ENCODE measurements around the gene FAM13B. TPM values are rescaled to one million over a fixed set of nuclear protein-coding genes. Genes with fewer than 3 reads are reported as not detected.

The FAM13B gene
- total RNA-seq, 1 donor from 2014 or later, result 49.1 TPM

DNA sequence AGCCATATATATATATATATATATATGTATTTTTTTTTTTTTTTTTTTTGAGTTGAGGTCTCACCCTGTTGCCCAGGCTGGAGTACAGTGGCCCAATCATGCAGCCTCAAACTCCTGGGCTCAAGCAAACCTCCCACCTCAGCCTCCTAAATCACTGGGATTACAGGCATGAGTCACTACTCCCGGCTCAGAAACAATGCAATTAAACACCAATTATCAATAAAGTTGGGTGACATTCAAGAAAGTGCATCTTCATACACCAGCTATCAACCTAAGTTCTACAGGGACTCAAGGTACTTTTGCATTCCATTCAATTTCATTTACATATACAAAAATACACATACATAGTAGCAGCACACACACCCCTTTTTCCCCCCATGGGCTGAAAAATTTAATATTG lies 7.6 kb downstream of the FAM13B start:
- no peak for TF ChIP-seq CTCF (conservative IDR thresholded peaks at IDR 0.05)
- Mint-ChIP-seq H3K9me3 (peaks cover 3% of the 10 kb centered on the region), H3K27me3 (ENCODE audit: low read depth) (no peaks in the 10 kb centered on the region), H3K4me1 (peaks cover 37% of the 10 kb centered on the region), H3K4me3 (no peak overlapping the region), H3K36me3 (ENCODE audit: low read depth) (peaks cover 12% of the 10 kb centered on the region), H3K27ac (ENCODE audit: unreplicated experiment) (no peak overlapping the region)
- no peak for DNase-seq (ENCODE audit: low read depth, low spot score)

DNA sequence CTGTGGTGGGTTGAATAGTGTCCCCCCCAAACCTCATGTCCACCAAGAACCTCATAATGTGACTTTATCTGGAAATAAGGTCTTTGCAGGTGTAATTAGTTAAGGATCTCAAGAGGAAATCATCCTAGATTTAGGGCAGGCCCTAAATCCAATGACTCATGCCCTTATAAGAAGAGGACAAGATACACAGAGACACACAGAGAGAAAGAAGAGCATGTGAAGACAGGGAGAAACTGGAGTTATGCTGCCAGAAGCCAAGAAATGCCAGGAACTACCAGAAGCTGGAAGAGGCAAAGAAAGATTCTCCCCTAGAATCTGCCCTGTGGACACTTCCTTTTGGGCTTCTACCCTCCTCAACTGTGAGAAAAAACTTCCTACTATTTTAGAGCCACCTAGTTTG lies 8.8 kb downstream of the FAM13B start:
- no peak overlapping the region for H3K4me3 Mint-ChIP-seq
- no peak overlapping the region for H3K27ac Mint-ChIP-seq (ENCODE audit: unreplicated experiment)
- H3K36me3 Mint-ChIP-seq (ENCODE audit: low read depth), result peaks cover 12% of the 10 kb centered on the region
- no peak for DNase-seq (ENCODE audit: low read depth, low spot score)
- H3K27me3 Mint-ChIP-seq (ENCODE audit: low read depth), result no peaks in the 10 kb centered on the region
- TF ChIP-seq CTCF (conservative IDR thresholded peaks at IDR 0.05), result no peak
- H3K9me3 Mint-ChIP-seq, result peaks cover 3% of the 10 kb centered on the region
- H3K4me1 Mint-ChIP-seq, result peaks cover 29% of the 10 kb centered on the region

- Mint-ChIP-seq H3K27ac (ENCODE audit: unreplicated experiment) (no peak overlapping the region), H3K9me3 (peaks cover 3% of the 10 kb centered on the region), H3K27me3 (ENCODE audit: low read depth) (no peaks in the 10 kb centered on the region), H3K4me3 (no peak overlapping the region), H3K4me1 (peaks cover 29% of the 10 kb centered on the region), H3K36me3 (ENCODE audit: low read depth) (peaks cover 13% of the 10 kb centered on the region)
- no peak for TF ChIP-seq CTCF (conservative IDR thresholded peaks at IDR 0.05)
- DNase-seq (ENCODE audit: low read depth, low spot score), result no peak
Measured at GRCh38 chr5:138022912-138023311, 10.0 kb downstream of the FAM13B start.

DNA sequence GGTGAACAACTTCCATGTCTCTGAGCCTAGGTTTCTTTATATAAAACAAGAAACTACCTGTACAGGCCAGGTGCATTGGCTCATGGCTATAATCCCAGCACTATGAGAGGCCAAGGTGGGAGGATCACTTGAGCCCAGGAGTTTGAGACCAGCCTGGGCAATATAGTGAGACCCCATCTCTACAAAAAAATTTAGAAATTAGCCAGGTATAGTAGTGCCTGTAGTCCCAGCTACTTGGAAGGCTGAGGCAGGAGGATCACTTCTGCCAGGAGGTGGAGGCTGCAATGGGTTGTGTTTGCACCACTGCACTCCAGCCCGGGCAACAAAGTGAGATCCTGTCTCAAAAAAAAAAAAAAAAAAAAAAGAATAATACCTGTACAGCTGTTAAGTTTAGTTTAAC lies 11.1 kb downstream of the FAM13B start:
- H3K9me3 Mint-ChIP-seq, result no peaks in the 10 kb centered on the region
- TF ChIP-seq CTCF (conservative IDR thresholded peaks at IDR 0.05), result no peak
- H3K27ac Mint-ChIP-seq (ENCODE audit: unreplicated experiment), result no peak overlapping the region
- H3K4me1 Mint-ChIP-seq, result peaks cover 21% of the 10 kb centered on the region
- no peaks in the 10 kb centered on the region for H3K27me3 Mint-ChIP-seq (ENCODE audit: low read depth)
- no peak overlapping the region for H3K4me3 Mint-ChIP-seq
- no peak for DNase-seq (ENCODE audit: low read depth, low spot score)
- peaks cover 7% of the 10 kb centered on the region for H3K36me3 Mint-ChIP-seq (ENCODE audit: low read depth)

GRCh38 chr5:138018849-138019248 lies 14.0 kb downstream of the FAM13B start:
- TF ChIP-seq CTCF (conservative IDR thresholded peaks at IDR 0.05), result no peak
- H3K27ac Mint-ChIP-seq (ENCODE audit: unreplicated experiment), result no peak overlapping the region
- peaks cover 7% of the 10 kb centered on the region for H3K36me3 Mint-ChIP-seq (ENCODE audit: low read depth)
- DNase-seq (ENCODE audit: low read depth, low spot score), result no peak
- H3K27me3 Mint-ChIP-seq (ENCODE audit: low read depth), result no peaks in the 10 kb centered on the region
- no peak overlapping the region for H3K4me3 Mint-ChIP-seq
- H3K9me3 Mint-ChIP-seq, result no peaks in the 10 kb centered on the region
- peaks cover 6% of the 10 kb centered on the region for H3K4me1 Mint-ChIP-seq

GRCh38 chr5:138015916-138016315 lies 17.0 kb downstream of the FAM13B start:
- no peak for TF ChIP-seq CTCF (conservative IDR thresholded peaks at IDR 0.05)
- Mint-ChIP-seq H3K36me3 (ENCODE audit: low read depth) (peaks cover 9% of the 10 kb centered on the region), H3K4me1 (peaks cover 6% of the 10 kb centered on the region), H3K27me3 (ENCODE audit: low read depth) (no peaks in the 10 kb centered on the region), H3K27ac (ENCODE audit: unreplicated experiment) (no peak overlapping the region), H3K9me3 (no peaks in the 10 kb centered on the region), H3K4me3 (no peak overlapping the region)
- DNase-seq (ENCODE audit: low read depth, low spot score), result no peak
